Brain microvascular endothelial cell (primary cell): ENCODE measurements around the gene HUS1B.

Experiments used
- DNase-seq: peaks from one replicate; pipeline ENCODE4 v3.0.0-alpha.2; 2020
- H3K27ac ChIP-seq: fragments of 250-450 bp; sonication (Bioruptor Pico); 2 replicates; pipeline ENCODE4 v1.5.1; 2020; ENCODE audit warnings: mild to moderate bottlenecking, moderate library complexity
- H3K27me3 ChIP-seq: fragments of 250-450 bp; sonication (Bioruptor Pico); replicated peaks from 2 replicates; pipeline ENCODE4 v1.5.1; 2020; ENCODE audit warnings: mild to moderate bottlenecking
- H3K36me3 ChIP-seq: fragments of 250-450 bp; sonication (Bioruptor Pico); replicated peaks from 2 replicates; pipeline ENCODE4 v1.5.1; 2020; ENCODE audit warnings: mild to moderate bottlenecking
- H3K4me3 ChIP-seq: 2 replicates; pipeline ENCODE4 v1.5.1; 2011; ENCODE audit warnings: low read depth, mild to moderate bottlenecking, control low read depth, low read length, moderate library complexity
- CTCF ChIP-seq: IDR thresholded peaks from 2 replicates; pipeline ENCODE4 v1.5.1; 2011; ENCODE audit warnings: low read depth, mild to moderate bottlenecking, moderate library complexity, low read length, control low read depth, inconsistent platforms; ENCODE audit errors: missing control alignments
- in situ Hi-C: cut with HindIII; loops from 2 replicates; pipeline ENCODE4 v1.10.0; 2017; ENCODE audit warnings: low sequenced_read_pairs, low pct_ligation_motif_present

HUS1B gene

GRCh38 chr6:659716-660581, 3.0 kb upstream of the HUS1B start:
- no peak for DNase-seq
- Histone ChIP-seq H3K27me3 (no peaks in the 10 kb centered on the region), H3K4me3 (no peak overlapping the region), H3K36me3 (peaks cover 6% of the 10 kb centered on the region), H3K27ac (peak overlapping the region; percentile 48)
- in situ Hi-C loops, result no loop called here
- no peak for TF ChIP-seq CTCF

GRCh38 chr6:658244-658643, 1.3 kb upstream of the HUS1B start:
- in situ Hi-C loops, result no loop called here
- peak; percentile 63 for DNase-seq

GRCh38 chr6:657743-658142, 843 bp upstream of the HUS1B start:
- H3K27ac ChIP-seq, result peak overlapping the region; percentile 91
- TF ChIP-seq CTCF, result no peak
- H3K36me3 ChIP-seq, result peaks cover 6% of the 10 kb centered on the region
- H3K27me3 ChIP-seq, result no peaks in the 10 kb centered on the region
- H3K4me3 ChIP-seq, result no peak overlapping the region
- DNase-seq, result no peak
- in situ Hi-C loops, result no loop called here

More at GRCh38 chr6:658244-658643, 1.3 kb upstream of the HUS1B start:
- Histone ChIP-seq H3K27me3 (no peaks in the 10 kb centered on the region), H3K36me3 (peaks cover 6% of the 10 kb centered on the region), H3K27ac (peak overlapping the region; percentile 91), H3K4me3 (no peak overlapping the region)
- no peak for TF ChIP-seq CTCF

- TF ChIP-seq CTCF, result no peak
- no peak overlapping the region for H3K4me3 ChIP-seq
- no peak overlapping the region for H3K27ac ChIP-seq
- in situ Hi-C loops, result no loop called here
- H3K36me3 ChIP-seq, result peaks cover 6% of the 10 kb centered on the region
- no peak for DNase-seq
- no peaks in the 10 kb centered on the region for H3K27me3 ChIP-seq
Measured at GRCh38 chr6:654136-654535, 2.8 kb downstream of the HUS1B start.

- Histone ChIP-seq H3K4me3 (no peak overlapping the region), H3K27me3 (no peaks in the 10 kb centered on the region), H3K36me3 (peaks cover 6% of the 10 kb centered on the region), H3K27ac (no peak overlapping the region)
- DNase-seq, result no peak
- in situ Hi-C loops, result no loop called here
- TF ChIP-seq CTCF, result no peak
Measured at GRCh38 chr6:652865-653264, 4.0 kb downstream of the HUS1B start.
